Neutrophil (primary cell): ENCODE results near the gene MDK.
A peak's percentile ranks its signal among the peaks of the same experiment; 100 is the strongest.

Experiments used
- H3K27ac ChIP-seq: fragments of 200-600 bp; sonication (generic); 2 replicates; pipeline ENCODE4 v1.5.1; 2016; ENCODE audit warnings: mild to moderate bottlenecking, moderate library complexity
- H3K27me3 ChIP-seq: fragments of 200-600 bp; sonication (generic); 2 replicates; pipeline ENCODE4 v1.6.0; 2016; ENCODE audit warnings: mild to moderate bottlenecking
- H3K36me3 ChIP-seq: fragments of 200-600 bp; sonication (generic); 2 replicates; pipeline ENCODE4 v1.5.1; 2017
- H3K4me1 ChIP-seq, 2 experiments: fragments of 200-600 bp in 1 of 2; sonication (generic) in 1 of 2; 1 replicate in 1 of 2; 2 replicates in 1 of 2; pipeline versions ENCODE4 v1.5.1 to v1.6.1; 2013 to 2016; ENCODE audit warnings: low read depth in 1 of 2, low read length in 1 of 2, mild to moderate bottlenecking in 1 of 2, moderate library complexity in 1 of 2; ENCODE audit not compliant: control insufficient read depth in 1 of 2, insufficient read depth in 1 of 2
- H3K4me3 ChIP-seq, 2 experiments: fragments of 200-600 bp in 1 of 2; sonication (generic) in 1 of 2; 1 replicate in 1 of 2; 2 replicates in 1 of 2; pipeline ENCODE4 v1.5.1; 2013 to 2016; ENCODE audit warnings: low read depth in 1 of 2, low read length in 1 of 2, mild to moderate bottlenecking in 1 of 2, moderate library complexity in 1 of 2
- H3K9me3 ChIP-seq: fragments of 200-600 bp; sonication (generic); 2 replicates; pipeline ENCODE4 v1.5.1; 2016
- CTCF ChIP-seq: fragments of 200-600 bp; sonication (generic); IDR thresholded peaks from 2 replicates; pipeline ENCODE4 v1.5.1; 2016; ENCODE audit warnings: antibody characterized with exemption

MDK gene

DNA sequence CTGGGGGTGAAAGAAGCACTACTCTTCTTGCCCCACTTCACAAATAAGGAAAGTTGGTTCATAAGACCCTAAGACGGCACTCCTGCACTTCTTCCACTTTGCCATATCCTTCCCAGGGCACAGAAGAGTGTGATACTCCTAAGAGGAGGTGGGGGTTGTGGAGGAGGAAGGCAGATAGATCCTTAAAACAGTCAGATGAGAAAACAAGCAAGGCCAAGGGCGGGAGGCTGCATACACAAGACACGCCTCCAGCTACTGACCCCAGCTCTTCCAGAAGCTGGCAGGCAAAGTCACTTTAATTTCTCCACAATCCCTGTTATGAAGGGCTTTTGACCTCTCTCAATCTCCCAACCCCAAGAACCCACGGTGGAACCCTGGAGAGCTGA lies 11.8 kb downstream of the MDK start:
- peaks cover 65% of the 10 kb centered on the region for H3K27me3 ChIP-seq

DNA sequence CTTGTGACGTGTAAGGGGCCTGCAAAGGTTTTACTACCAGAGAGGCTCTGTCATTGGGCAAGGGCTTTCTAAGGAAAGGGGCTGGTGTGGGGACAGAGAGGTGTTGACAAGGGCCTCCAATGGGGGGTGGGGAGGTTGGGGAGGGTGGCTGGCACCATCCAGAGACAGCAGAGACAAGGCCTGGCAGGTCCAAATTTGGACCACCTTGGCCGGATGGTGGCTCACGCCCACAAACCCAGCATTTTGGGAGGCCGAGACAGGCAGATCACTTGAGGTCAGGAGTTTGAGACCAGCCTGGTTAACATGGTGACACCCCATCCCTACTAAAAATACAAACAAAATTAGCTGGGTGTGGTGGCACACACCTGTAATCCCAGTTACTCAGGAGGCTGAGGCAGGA lies 12.3 kb downstream of the MDK start:
- peaks cover 60% of the 10 kb centered on the region for H3K27me3 ChIP-seq
- peaks cover 24 to 43% of the 10 kb centered on the region in 2 experiments for H3K4me1 ChIP-seq
- TF ChIP-seq CTCF, result no peak
- peaks cover 32% of the 10 kb centered on the region for H3K36me3 ChIP-seq
- no peak overlapping the region for H3K27ac ChIP-seq
- H3K4me3 ChIP-seq, result no peak overlapping the region
- no peaks in the 10 kb centered on the region for H3K9me3 ChIP-seq

More for the DNA sequence above, 11.8 kb downstream of the MDK start:
- Histone ChIP-seq H3K36me3 (peaks cover 28% of the 10 kb centered on the region), H3K9me3 (no peaks in the 10 kb centered on the region), H3K27ac (no peak overlapping the region), H3K4me1 (peaks cover 24 to 43% of the 10 kb centered on the region in 2 experiments), H3K4me3 (peak overlapping the region in 1 of 2 experiments; percentile 53)
- no peak for TF ChIP-seq CTCF

DNA sequence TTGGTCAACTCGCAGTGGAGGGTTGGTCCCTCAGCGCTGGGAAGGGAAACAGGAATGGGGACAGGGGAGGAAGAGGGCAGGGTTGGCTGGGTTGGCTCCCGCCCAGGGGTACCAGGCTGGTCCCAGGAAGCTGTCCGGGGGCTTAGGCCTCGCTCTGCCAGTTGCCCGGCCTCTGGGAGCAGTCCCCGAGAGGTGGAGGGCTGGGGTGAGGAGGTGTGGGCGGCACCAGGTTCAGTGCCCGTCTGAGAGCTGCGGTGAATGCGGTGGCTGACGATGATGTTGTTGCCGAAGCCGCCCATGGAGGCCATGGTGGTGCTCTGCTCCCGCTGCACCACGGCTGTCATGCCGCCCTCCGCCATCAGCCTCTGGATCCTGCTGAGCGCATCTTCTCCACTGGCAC lies 16.1 kb downstream of the MDK start:
- Histone ChIP-seq H3K27me3 (peaks cover 22% of the 10 kb centered on the region), H3K27ac (no peak overlapping the region), H3K36me3 (peaks cover 35% of the 10 kb centered on the region), H3K4me3 (no peak overlapping the region), H3K9me3 (no peaks in the 10 kb centered on the region), H3K4me1 (peaks cover 7 to 9% of the 10 kb centered on the region in 2 experiments)
- TF ChIP-seq CTCF, result no peak

- Histone ChIP-seq H3K27ac (no peak overlapping the region), H3K4me1 (no peaks in the 10 kb centered on the region), H3K36me3 (peaks cover 55% of the 10 kb centered on the region), H3K27me3 (no peaks in the 10 kb centered on the region), H3K9me3 (no peaks in the 10 kb centered on the region), H3K4me3 (no peak overlapping the region)
- no peak for TF ChIP-seq CTCF
Measured at GRCh38 chr11:46402957-46403902, 21.8 kb downstream of the MDK start.

DNA sequence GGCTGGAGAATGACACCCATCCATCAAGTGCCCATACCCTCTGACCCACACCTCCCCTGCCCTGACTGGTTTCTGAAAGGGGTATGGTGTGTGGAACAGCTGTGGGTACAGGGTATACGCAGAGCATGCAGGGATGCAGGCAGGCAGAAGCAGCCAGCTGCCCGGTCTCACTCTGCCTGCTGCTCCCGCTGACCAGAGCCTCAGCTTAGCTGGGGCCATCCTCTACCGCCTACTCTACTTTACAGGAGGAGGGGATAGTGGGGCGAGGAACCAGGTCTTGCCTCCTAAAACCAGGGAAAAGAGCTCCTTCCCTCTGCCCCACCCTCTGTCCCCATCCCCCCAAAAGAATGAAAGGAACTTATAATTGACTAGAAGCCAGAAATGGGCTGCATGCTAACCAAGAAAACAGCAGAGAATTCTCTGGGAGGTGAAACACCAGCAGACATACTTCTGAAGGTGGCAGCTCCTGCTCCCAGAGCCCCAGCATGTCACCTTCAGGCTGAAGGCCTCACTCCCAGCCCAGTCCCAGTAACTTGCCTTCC lies 23.1 kb downstream of the MDK start:
- peaks cover 61% of the 10 kb centered on the region for H3K36me3 ChIP-seq
- no peaks in the 10 kb centered on the region for H3K27me3 ChIP-seq
- no peaks in the 10 kb centered on the region for H3K9me3 ChIP-seq
- no peak overlapping the region for H3K27ac ChIP-seq
- H3K4me1 ChIP-seq, result no peaks in the 10 kb centered on the region
- no peak for TF ChIP-seq CTCF
- H3K4me3 ChIP-seq, result no peak overlapping the region
